GM18870 (cell line): ENCODE data around the gene AGBL2.
A peak's percentile ranks its signal among the peaks of the same experiment; 100 is the strongest.
"Not testable (repeated sequence)": the region's sequence is repeated elsewhere in the genome, so short reads cannot be mapped to it uniquely, and the experiment has no call there.

ENCODE experiments used
- ATAC-seq: cut with Tn5 transposase; IDR thresholded peaks from one replicate; pipeline ENCODE4 v1.9.1; 2021; ENCODE audit warnings: moderate library complexity; ENCODE audit not compliant: unreplicated experiment

The AGBL2 gene

GRCh38 chr11:47640506-47640905 lies 74.7 kb downstream of the AGBL2 start:
- not testable (repeated sequence) for ATAC-seq

DNA sequence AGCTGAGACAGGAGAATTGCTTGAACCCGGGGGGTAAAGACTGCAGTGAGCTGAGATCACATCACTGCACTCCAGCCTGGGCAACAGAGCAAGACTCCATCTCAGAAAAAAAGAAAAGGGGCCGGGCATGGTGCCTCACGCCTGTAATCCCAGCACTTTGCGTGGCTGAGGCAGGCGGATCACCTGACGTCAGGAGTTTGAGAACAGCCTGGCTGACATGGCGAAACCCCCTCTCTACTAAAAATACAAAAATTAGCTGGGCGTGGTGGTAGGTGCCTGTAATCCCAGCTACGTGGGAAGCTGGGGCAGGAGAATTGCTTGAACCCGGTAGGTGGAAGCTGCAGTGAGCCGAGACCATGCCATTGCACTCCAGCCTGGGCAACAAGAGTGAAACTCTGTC lies 78.8 kb downstream of the AGBL2 start:
- ATAC-seq, result not testable (repeated sequence)

- no peak for ATAC-seq
Observed at GRCh38 chr11:47631473-47631872, 83.7 kb downstream of the AGBL2 start.

DNA sequence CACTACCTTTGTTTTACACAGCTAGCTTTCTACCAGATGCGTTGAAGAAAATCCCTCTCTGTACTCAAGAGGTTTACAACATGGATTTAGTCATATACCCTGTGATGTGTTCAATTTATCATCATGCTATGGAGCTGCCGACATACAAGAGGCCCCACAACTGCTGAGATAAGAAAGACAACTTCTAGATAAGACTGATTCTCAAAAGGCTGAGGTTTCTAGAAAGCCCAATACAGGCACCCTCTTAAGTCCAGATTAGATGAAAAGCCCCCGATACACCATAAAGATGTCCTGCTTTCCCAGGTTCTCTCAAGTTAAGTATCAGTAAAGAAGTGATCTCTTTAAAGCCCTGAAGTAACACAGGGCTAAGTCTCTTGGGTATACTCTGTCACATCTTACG lies 87.1 kb downstream of the AGBL2 start:
- ATAC-seq, result no peak

- ATAC-seq, result no peak
Observed at GRCh38 chr11:47626234-47626633, 88.9 kb downstream of the AGBL2 start.

DNA sequence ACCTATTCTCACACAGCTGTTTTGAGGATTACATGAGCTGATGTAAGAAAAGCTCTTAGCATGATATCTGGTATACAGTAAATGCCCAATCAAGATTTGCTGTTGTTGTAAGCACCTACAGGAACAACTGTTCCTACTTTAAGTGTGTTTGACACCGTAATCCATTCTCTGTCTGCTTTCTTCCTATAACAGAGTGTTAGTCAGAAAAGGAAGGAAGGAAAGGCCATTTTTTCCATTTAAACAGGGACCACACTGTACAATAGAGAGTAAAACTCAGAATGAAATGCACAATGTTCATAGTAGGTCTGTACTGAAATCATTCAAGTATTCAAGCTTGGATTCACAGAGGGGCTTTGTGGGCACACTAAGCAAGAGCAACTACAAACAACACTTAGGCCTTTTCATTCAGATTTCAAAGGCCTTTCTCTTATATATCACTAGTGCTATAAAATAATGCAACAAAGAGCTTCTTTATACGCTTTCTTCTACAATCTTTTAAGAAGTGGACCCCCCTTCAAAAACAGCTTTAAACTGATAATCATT lies 94.3 kb downstream of the AGBL2 start:
- ATAC-seq, result no peak

GRCh38 chr11:47617417-47617809 lies 97.8 kb downstream of the AGBL2 start:
- ATAC-seq, result no peak

GRCh38 chr11:47616726-47617416 lies 98.3 kb downstream of the AGBL2 start:
- ATAC-seq, result no peak

DNA sequence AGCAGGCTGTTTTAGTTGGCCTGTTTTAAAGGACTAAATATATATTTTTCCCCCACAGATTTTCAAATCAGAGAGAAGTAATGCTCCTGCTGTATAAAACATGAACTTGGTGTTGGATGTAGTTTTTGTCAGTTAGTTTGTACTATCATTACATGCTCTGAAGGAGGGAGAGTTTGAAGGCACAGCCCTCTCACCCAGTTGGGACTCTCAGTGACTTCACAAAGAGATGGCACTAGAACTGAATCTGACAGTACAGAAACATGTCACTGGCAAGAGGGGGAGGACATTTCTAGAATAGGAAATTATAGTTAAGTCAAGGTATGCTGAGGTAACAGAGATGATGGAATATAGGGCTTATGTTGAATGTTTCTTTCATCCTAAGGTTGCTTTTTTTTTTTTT lies 99.9 kb downstream of the AGBL2 start:
- no peak for ATAC-seq

DNA sequence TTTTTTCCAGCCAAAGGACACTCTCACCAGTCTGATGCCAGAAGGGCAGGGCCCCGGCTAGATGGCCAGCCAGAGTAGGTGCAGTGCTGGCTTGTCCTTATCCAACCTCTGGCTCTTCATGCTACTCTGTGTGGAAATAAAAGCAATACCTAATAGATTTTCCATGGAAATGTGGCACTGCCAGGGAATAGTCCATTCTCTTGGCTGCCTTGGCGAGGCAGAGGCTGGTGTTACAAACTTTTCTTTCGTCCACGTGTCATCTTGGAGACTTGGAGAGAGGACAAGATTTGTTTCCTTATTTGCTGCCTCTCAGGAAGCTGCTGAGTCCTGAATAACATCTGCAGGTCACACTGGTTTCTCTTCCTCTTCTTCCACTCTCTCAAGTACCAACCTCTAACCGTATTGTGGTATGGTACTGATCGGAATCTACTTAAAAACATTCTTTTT lies 103.8 kb downstream of the AGBL2 start:
- ATAC-seq, result peak; percentile 94

GRCh38 chr11:47609675-47610074 lies 105.5 kb downstream of the AGBL2 start:
- ATAC-seq, result no peak
